Measurements from ENCODE around the gene ATG2A.

DNA sequence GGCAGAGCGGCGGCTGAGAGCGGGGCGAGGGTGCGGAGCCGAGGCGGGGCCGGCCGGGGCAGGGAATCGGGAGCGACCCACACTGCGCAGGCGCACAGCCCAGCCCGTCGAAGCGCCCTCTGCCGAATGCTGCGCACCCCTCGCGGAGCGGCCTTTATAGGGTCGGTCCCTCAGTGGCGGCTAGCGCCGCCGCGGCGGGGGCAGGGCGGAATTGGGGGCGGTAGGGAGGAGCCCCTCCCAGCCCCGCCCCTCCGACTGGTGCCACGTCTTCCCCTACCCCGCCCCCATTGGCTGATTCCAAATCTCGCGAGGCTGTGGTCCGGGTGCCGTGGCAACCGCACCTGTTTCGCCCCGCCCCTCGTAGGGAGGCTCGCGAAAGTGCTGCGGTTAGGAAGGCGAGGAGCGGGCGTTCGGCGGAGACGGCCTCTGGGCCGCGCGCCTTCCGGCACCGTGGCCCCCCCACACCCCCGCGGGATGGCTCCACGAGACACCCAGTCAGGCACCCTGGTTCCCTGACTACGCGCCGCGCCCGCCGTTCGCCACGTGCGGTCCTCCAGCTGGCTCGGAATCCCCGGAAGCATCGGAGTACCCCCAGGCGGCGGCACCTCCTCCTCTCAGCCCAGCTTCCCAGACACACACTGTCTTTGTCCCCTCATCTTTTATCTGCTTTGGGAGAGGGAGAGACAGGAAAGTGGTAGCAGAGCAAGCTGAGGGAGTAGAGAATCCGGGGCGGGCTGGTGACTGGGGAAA is 38.3 kb downstream of the ATG2A start, which contains the start of gene EHD1:
- TF ChIP-seq, protein P1, sequence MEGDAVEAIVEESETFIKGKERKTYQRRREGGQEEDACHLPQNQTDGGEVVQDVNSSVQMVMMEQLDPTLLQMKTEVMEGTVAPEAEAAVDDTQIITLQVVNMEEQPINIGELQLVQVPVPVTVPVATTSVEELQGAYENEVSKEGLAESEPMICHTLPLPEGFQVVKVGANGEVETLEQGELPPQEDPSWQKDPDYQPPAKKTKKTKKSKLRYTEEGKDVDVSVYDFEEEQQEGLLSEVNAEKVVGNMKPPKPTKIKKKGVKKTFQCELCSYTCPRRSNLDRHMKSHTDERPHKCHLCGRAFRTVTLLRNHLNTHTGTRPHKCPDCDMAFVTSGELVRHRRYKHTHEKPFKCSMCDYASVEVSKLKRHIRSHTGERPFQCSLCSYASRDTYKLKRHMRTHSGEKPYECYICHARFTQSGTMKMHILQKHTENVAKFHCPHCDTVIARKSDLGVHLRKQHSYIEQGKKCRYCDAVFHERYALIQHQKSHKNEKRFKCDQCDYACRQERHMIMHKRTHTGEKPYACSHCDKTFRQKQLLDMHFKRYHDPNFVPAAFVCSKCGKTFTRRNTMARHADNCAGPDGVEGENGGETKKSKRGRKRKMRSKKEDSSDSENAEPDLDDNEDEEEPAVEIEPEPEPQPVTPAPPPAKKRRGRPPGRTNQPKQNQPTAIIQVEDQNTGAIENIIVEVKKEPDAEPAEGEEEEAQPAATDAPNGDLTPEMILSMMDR (IDR thresholded peaks at IDR 0.05; ENCODE audit: insufficient read depth, low read depth, low read length), result peak; percentile 21
- TF ChIP-seq EZH2 (IDR thresholded peaks at IDR 0.05; ENCODE audit: insufficient read depth, low read length), result no peak

All from astrocyte (in vitro differentiated cells and primary cell).